Measurements from ENCODE around the gene NELFB. TPM values are rescaled to one million over a fixed set of nuclear protein-coding genes. Genes with fewer than 3 reads are reported as not detected.

The NELFB gene
- total RNA-seq, 1 experiment from 2014 or later: 72.6 TPM

DNA sequence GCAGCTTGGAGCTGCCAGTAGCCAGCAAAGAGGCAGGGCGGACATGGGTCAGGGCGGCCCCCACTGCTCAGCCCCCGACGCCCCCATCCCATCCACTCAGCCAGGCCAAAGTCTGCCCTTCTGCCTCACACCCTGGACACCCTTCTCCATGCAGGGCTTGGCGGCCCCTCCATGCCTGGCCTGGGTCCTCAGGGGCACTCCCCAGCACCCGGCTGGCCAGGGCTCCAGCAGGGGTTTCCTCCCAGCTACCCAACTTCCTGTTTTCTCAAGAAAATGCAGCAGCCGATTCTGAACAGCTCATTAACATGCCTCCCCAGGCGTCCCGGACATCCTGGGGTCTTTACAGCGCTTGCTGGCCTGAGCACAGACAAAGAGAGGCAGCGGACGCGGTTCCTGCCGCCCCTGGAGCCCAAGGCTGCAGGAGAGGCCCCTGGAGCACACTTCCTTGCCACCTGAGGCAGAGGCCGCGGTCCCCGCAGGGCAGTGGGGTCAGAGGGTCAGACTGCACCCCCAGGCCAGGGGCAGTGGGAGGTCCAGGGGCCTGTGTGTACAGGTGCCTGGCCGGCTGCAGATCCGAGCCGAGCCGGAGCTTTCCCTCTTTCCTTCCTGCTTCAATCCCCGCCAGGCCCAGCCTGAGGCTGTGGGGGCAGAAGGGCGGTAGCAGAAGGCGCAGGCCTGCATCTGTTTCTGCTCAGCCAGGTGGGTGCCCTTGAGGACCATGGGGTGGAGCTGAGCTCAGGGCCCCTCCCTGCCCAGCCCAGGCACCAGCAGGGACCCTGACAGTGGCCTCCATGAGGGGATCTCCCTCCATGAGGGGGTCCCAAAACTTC, 65.6 kb downstream of the NELFB start:
- Histone ChIP-seq H3K27ac (ENCODE audit: low read depth, low read length, poor library complexity, severe bottlenecking) (no peak overlapping the region), H3K4me1 (ENCODE audit: insufficient read depth, low read length, poor library complexity, severe bottlenecking) (peaks cover 16% of the 10 kb centered on the region), H3K36me3 (ENCODE audit: insufficient read depth, low read length, poor library complexity, severe bottlenecking) (no peaks in the 10 kb centered on the region), H3K4me3 (ENCODE audit: low read depth, low read length, poor library complexity, severe bottlenecking) (no peak overlapping the region), H3K9me3 (ENCODE audit: low read depth, low read length, poor library complexity, severe bottlenecking) (no peaks in the 10 kb centered on the region), H3K27me3 (replicated peaks; ENCODE audit: insufficient read depth, low read depth, low read length, poor library complexity) (no peaks in the 10 kb centered on the region)
- intact Hi-C loops (cut with micrococcal nuclease; ENCODE audit: unreplicated experiment): no loop called here
- ChIA-PET POLR2A (ENCODE audit: low non-redundant PET) (no interaction called here), CTCF (no interaction called here)
- BruUV-seq (replicated peaks): no TSS peak
- TF ChIP-seq, protein P1, sequence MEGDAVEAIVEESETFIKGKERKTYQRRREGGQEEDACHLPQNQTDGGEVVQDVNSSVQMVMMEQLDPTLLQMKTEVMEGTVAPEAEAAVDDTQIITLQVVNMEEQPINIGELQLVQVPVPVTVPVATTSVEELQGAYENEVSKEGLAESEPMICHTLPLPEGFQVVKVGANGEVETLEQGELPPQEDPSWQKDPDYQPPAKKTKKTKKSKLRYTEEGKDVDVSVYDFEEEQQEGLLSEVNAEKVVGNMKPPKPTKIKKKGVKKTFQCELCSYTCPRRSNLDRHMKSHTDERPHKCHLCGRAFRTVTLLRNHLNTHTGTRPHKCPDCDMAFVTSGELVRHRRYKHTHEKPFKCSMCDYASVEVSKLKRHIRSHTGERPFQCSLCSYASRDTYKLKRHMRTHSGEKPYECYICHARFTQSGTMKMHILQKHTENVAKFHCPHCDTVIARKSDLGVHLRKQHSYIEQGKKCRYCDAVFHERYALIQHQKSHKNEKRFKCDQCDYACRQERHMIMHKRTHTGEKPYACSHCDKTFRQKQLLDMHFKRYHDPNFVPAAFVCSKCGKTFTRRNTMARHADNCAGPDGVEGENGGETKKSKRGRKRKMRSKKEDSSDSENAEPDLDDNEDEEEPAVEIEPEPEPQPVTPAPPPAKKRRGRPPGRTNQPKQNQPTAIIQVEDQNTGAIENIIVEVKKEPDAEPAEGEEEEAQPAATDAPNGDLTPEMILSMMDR (conservative IDR thresholded peaks at IDR 0.05; ENCODE audit: low read depth, low read length): no peak
- TF ChIP-seq EZH2 (IDR thresholded peaks at IDR 0.05; ENCODE audit: borderline replicate concordance, low read depth, low read length, poor library complexity, severe bottlenecking): no peak
- DNase-seq (ENCODE audit: low spot score): peak; percentile 58

DNA sequence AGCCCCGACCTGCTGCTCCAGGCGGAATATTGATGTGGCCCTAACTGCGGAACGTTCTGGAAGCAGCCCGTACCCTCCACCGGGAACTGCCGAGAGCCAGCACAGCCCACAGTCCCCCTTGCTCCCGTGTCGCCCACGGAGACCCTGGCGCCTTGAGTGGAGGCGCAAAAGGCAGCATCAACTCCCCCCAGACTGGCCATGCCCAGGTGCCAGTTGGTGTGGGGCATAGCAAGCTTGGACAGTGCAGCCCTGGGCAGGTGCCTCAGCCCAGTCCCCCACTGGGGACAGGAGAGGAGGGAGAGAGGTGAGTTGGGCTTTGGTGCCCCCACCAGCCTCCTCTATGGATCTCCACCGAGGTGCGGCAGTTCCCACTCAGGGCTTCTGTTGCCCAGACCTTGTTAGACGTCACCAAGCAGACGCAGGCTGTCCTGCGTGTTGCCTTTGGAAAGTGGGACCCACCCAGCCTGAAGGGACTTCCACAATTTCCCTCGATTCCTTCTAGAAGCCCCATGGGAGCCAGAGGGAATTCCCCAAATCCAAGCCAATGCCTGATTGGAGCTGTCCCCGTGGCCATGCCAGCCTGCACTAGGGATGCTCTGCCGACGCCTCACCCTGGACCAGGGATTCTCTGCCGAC, 66.7 kb downstream of the NELFB start:
- DNase-seq (ENCODE audit: low spot score): no peak
- intact Hi-C loops (cut with micrococcal nuclease; ENCODE audit: unreplicated experiment): no loop called here
- no peak overlapping the region for H3K4me3 ChIP-seq (ENCODE audit: low read depth, low read length, poor library complexity, severe bottlenecking)
- no peaks in the 10 kb centered on the region for H3K36me3 ChIP-seq (ENCODE audit: insufficient read depth, low read length, poor library complexity, severe bottlenecking)
- H3K9me3 ChIP-seq (ENCODE audit: low read depth, low read length, poor library complexity, severe bottlenecking): no peaks in the 10 kb centered on the region
- TF ChIP-seq, protein P1 (conservative IDR thresholded peaks at IDR 0.05; ENCODE audit: low read depth, low read length): no peak
- TF ChIP-seq EZH2 (IDR thresholded peaks at IDR 0.05; ENCODE audit: borderline replicate concordance, low read depth, low read length, poor library complexity, severe bottlenecking): no peak
- H3K27ac ChIP-seq (ENCODE audit: low read depth, low read length, poor library complexity, severe bottlenecking): no peak overlapping the region
- ChIA-PET POLR2A (ENCODE audit: low non-redundant PET) (no interaction called here), CTCF (no interaction called here)
- H3K27me3 ChIP-seq (replicated peaks; ENCODE audit: insufficient read depth, low read depth, low read length, poor library complexity): no peaks in the 10 kb centered on the region
- peaks cover 8% of the 10 kb centered on the region for H3K4me1 ChIP-seq (ENCODE audit: insufficient read depth, low read length, poor library complexity, severe bottlenecking)
- BruUV-seq (replicated peaks): no TSS peak

Other genes with a start within 250 kb of the NELFB start
- 27.8 and 38.9 TPM in 2 replicates for gene ABCA2, start 227.1 kb upstream of the NELFB start, total RNA-seq (2021)
- gene FUT7, start 223.2 kb upstream of the NELFB start, total RNA-seq (2021): not detected in 2 replicates
- gene NPDC1, start 209.2 kb upstream of the NELFB start, total RNA-seq (2021): 73.9 and 81.4 TPM in 2 replicates
- gene ENTPD2, start 201.3 kb upstream of the NELFB start, total RNA-seq (2021): not detected in 2 replicates
- 30.6 and 33.7 TPM in 2 replicates for gene SAPCD2, start 184.8 kb upstream of the NELFB start, total RNA-seq (2021)
- 11.2 and 13.0 TPM in 2 replicates for gene UAP1L1, start 177.8 kb upstream of the NELFB start, total RNA-seq (2021)
- 48.6 and 54.9 TPM in 2 replicates for gene MAN1B1, start 168.3 kb upstream of the NELFB start, total RNA-seq (2021)
- 120 and 122 TPM in 2 replicates for gene DPP7, start 140.6 kb upstream of the NELFB start, total RNA-seq (2021)
- 0.17 and 0.52 TPM in 2 replicates for gene GRIN1, start 116.2 kb upstream of the NELFB start, total RNA-seq (2021)
- not detected in 2 replicates for gene LRRC26, start 85.3 kb upstream of the NELFB start, total RNA-seq (2021)
- not detected in 2 replicates for gene TMEM210, start 83.3 kb upstream of the NELFB start, total RNA-seq (2021)
- gene ANAPC2, start 66.8 kb upstream of the NELFB start, total RNA-seq (2021): 49.6 and 54.1 TPM in 2 replicates
- gene SSNA1, start 66.7 kb upstream of the NELFB start, total RNA-seq (2021): 86.8 and 87.3 TPM in 2 replicates
- 23.0 and 25.7 TPM in 2 replicates for gene TPRN, start 54.6 kb upstream of the NELFB start, total RNA-seq (2021)
- gene TMEM203, start 49.7 kb upstream of the NELFB start, total RNA-seq (2021): 37.5 and 41.8 TPM in 2 replicates
- gene NDOR1, start 49.6 kb upstream of the NELFB start, total RNA-seq (2021): 40.2 and 41.5 TPM in 2 replicates
- 13.7 and 20.2 TPM in 2 replicates for gene RNF208, start 33.1 kb upstream of the NELFB start, total RNA-seq (2021)
- 0.37 TPM in 1 of 2 replicates, not detected in the other for gene CYSRT1, start 30.2 kb upstream of the NELFB start, total RNA-seq (2021)
- 0.17 TPM in 1 of 2 replicates, not detected in the other for gene RNF224, start 27.8 kb upstream of the NELFB start, total RNA-seq (2021)
- not detected in 2 replicates for gene SLC34A3, start 24.4 kb upstream of the NELFB start, total RNA-seq (2021)
- 645 and 714 TPM in 2 replicates for gene TUBB4B, start 14.0 kb upstream of the NELFB start, total RNA-seq (2021)
- gene STPG3, start 4.0 kb upstream of the NELFB start, total RNA-seq (2021): 0.35 TPM in 1 of 2 replicates, not detected in the other
- 0.82 and 1.4 TPM in 2 replicates for gene TOR4A, start 22.4 kb downstream of the NELFB start, total RNA-seq (2021)
- 7.4 and 8.9 TPM in 2 replicates for gene NRARP, start 46.9 kb downstream of the NELFB start, total RNA-seq (2021)
- 6.3 and 9.4 TPM in 2 replicates for gene EXD3, start 167.8 kb downstream of the NELFB start, total RNA-seq (2021)
- gene NOXA1, start 168.1 kb downstream of the NELFB start, total RNA-seq (2021): 0.28 and 0.79 TPM in 2 replicates
- not detected in 2 replicates for gene ENTPD8, start 186.0 kb downstream of the NELFB start, total RNA-seq (2021)
- 52.7 and 54.9 TPM in 2 replicates for gene NSMF, start 204.0 kb downstream of the NELFB start, total RNA-seq (2021)